Measurements from ENCODE around the gene MPEG1.
A peak's percentile ranks its signal among the peaks of the same experiment; 100 is the strongest.

The MPEG1 gene

DNA sequence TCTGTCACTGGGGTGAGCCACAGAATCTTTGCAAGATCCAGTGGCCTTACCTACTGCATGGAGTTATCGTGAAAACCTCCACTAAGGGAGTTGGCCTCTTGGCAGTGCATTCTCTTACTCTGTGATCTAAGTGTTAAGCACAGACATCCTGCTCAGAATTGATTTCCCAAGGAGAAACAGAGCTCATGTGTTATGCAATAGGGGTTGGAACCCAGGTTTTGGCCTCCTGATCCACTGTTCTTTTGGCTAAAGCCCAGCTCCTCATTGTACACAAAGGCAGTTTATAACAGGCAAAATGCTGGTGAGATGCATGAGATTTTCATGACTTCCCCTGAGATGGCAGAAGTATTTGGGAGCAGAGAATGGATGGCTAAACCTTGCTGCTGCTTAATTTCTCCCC, 29.0 kb downstream of the MPEG1 start:
- TF ChIP-seq, protein P1, sequence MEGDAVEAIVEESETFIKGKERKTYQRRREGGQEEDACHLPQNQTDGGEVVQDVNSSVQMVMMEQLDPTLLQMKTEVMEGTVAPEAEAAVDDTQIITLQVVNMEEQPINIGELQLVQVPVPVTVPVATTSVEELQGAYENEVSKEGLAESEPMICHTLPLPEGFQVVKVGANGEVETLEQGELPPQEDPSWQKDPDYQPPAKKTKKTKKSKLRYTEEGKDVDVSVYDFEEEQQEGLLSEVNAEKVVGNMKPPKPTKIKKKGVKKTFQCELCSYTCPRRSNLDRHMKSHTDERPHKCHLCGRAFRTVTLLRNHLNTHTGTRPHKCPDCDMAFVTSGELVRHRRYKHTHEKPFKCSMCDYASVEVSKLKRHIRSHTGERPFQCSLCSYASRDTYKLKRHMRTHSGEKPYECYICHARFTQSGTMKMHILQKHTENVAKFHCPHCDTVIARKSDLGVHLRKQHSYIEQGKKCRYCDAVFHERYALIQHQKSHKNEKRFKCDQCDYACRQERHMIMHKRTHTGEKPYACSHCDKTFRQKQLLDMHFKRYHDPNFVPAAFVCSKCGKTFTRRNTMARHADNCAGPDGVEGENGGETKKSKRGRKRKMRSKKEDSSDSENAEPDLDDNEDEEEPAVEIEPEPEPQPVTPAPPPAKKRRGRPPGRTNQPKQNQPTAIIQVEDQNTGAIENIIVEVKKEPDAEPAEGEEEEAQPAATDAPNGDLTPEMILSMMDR (IDR thresholded peaks at IDR 0.05; ENCODE audit: low read depth, low read length, poor library complexity, severe bottlenecking): no peak
- TF ChIP-seq EZH2phosphoT487 (IDR thresholded peaks at IDR 0.05; ENCODE audit: borderline replicate concordance, low read length): no peak
- Histone ChIP-seq H3K27ac (ENCODE audit: low read depth, low read length) (no peak overlapping the region), H3K79me2 (ENCODE audit: control insufficient read depth, low read length) (no peaks in the 10 kb centered on the region), H3K27me3 (ENCODE audit: control insufficient read depth, low read length) (no peaks in the 10 kb centered on the region), H3K4me2 (ENCODE audit: low read length) (no peak overlapping the region), H3K4me3 (ENCODE audit: low read length) (no peak overlapping the region), H3K9me3 (ENCODE audit: control insufficient read depth, insufficient read depth, low read length) (peaks cover 14% of the 10 kb centered on the region), H3K9me2 (replicated peaks; ENCODE audit: control insufficient read depth, low read length) (no peaks in the 10 kb centered on the region), H4K20me1 (ENCODE audit: control insufficient read depth, insufficient read depth, low read depth, low read length) (no peaks in the 10 kb centered on the region), H3K4me1 (ENCODE audit: control insufficient read depth, low read length) (no peaks in the 10 kb centered on the region), H3K36me3 (ENCODE audit: control insufficient read depth, low read length) (no peaks in the 10 kb centered on the region), H3F3A (ENCODE audit: control insufficient read depth, insufficient read depth) (no peaks in the 10 kb centered on the region)

DNA sequence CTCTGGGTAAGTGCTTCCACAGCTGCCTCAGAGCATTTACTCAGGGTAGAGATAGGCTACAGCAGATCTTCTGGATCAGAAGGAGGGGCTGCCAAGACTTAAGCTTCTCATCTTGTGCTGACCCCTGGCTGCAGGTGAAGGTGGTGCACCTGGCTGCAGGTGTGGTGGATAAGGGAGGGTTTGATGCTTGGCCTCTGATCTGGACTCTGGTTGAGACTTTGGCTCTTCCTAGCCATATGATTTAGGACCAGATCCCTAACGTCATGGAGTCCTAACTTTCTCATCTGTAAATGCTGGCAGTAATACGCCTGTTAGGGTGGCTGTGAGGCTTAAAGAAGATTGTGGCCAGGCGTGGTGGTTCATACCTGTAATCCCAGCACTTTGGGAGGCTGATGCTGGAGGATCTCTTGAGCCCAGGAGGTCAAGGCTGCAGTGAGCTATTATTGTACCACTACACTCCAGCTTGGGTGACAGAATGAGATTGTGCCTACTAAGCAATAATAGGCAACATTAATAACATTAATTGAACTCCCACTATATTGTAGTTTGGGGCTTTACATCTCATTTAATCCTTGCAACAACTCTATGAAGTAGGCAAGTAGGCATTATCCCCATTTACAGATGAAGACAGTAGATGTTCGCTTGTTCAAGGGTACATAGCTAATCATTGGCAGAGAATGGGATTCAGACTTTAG, 30.1 kb downstream of the MPEG1 start:
- no peaks in the 10 kb centered on the region for H3K36me3 ChIP-seq (ENCODE audit: control insufficient read depth, low read length)

DNA sequence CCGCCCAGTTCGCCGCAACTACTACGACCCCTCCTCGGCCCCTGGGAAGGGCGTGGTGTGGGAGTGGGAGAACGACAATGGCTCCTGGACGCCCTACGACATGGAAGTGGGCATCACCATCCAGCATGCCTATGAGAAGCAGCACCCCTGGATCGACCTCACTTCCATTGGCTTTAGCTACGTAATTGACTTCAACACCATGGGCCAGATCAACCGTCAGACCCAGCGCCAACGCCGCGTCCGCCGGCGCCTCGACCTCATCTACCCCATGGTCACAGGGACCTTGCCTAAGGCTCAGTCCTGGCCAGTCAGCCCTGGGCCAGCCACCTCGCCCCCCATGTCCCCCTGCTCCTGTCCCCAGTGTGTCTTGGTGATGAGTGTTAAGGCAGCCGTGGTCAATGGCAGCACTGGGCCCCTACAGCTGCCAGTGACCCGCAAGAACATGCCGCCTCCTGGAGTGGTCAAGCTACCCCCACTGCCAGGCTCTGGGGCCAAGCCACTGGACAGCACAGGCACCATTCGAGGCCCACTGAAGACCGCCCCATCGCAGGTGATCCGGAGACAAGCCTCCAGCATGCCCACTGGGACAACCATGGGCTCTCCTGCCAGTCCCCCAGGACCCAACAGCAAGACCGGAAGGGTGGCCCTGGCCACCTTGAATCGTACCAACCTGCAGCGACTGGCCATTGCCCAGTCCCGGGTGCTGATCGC, 30.8 kb downstream of the MPEG1 start:
- Histone ChIP-seq H4K20me1 (ENCODE audit: control insufficient read depth, insufficient read depth, low read depth, low read length) (no peaks in the 10 kb centered on the region), H3K27me3 (ENCODE audit: control insufficient read depth, low read length) (0 out of 2 replicates have a peak, but pooled peaks cover 1% of the 10 kb centered on the region), H3F3A (ENCODE audit: control insufficient read depth, insufficient read depth) (no peaks in the 10 kb centered on the region), H3K4me1 (ENCODE audit: control insufficient read depth, low read length) (no peaks in the 10 kb centered on the region), H3K36me3 (ENCODE audit: control insufficient read depth, low read length) (no peaks in the 10 kb centered on the region), H3K4me3 (ENCODE audit: low read length) (no peak overlapping the region), H3K9me3 (ENCODE audit: control insufficient read depth, insufficient read depth, low read length) (peaks cover 18% of the 10 kb centered on the region), H3K27ac (ENCODE audit: low read depth, low read length) (no peak overlapping the region), H3K9me2 (replicated peaks; ENCODE audit: control insufficient read depth, low read length) (no peaks in the 10 kb centered on the region), H3K79me2 (ENCODE audit: control insufficient read depth, low read length) (no peaks in the 10 kb centered on the region), H3K4me2 (ENCODE audit: low read length) (no peak overlapping the region)
- no peak for TF ChIP-seq EZH2phosphoT487 (IDR thresholded peaks at IDR 0.05; ENCODE audit: borderline replicate concordance, low read length)
- TF ChIP-seq, protein P1 (IDR thresholded peaks at IDR 0.05; ENCODE audit: low read depth, low read length, poor library complexity, severe bottlenecking): no peak

More for the DNA sequence above, 30.1 kb downstream of the MPEG1 start:
- Histone ChIP-seq H3K27ac (ENCODE audit: low read depth, low read length) (no peak overlapping the region), H3K4me3 (ENCODE audit: low read length) (no peak overlapping the region), H3K4me1 (ENCODE audit: control insufficient read depth, low read length) (no peaks in the 10 kb centered on the region), H3K79me2 (ENCODE audit: control insufficient read depth, low read length) (no peaks in the 10 kb centered on the region), H3K4me2 (ENCODE audit: low read length) (no peak overlapping the region), H3K9me2 (replicated peaks; ENCODE audit: control insufficient read depth, low read length) (no peaks in the 10 kb centered on the region), H3K27me3 (ENCODE audit: control insufficient read depth, low read length) (no peaks in the 10 kb centered on the region), H3K9me3 (ENCODE audit: control insufficient read depth, insufficient read depth, low read length) (peaks cover 18% of the 10 kb centered on the region), H3F3A (ENCODE audit: control insufficient read depth, insufficient read depth) (no peaks in the 10 kb centered on the region), H4K20me1 (ENCODE audit: control insufficient read depth, insufficient read depth, low read depth, low read length) (no peaks in the 10 kb centered on the region)
- TF ChIP-seq, protein P1 (IDR thresholded peaks at IDR 0.05; ENCODE audit: low read depth, low read length, poor library complexity, severe bottlenecking): peak; percentile 60
- TF ChIP-seq EZH2phosphoT487 (IDR thresholded peaks at IDR 0.05; ENCODE audit: borderline replicate concordance, low read length): no peak

All from DOHH2 (cell line).